H1 (cell line): ENCODE measurements around the gene GSDME.

ENCODE experiments used
- ATF2 ChIP-seq: IDR thresholded peaks from 2 replicates; pipeline ENCODE4 v1.6.1; 2012; ENCODE audit warnings: low read length, inconsistent platforms
- ATF3 ChIP-seq: IDR thresholded peaks from 2 replicates; pipeline ENCODE4 v1.6.1; 2011; ENCODE audit warnings: low read depth, mild to moderate bottlenecking, low read length; ENCODE audit not compliant: insufficient read depth
- BRCA1 ChIP-seq: IDR thresholded peaks from 2 replicates; pipeline ENCODE4 v1.6.1; 2012; ENCODE audit warnings: low read depth, low read length, improper control_type of control experiment
- CHD2 ChIP-seq: IDR thresholded peaks from 2 replicates; pipeline ENCODE4 v1.6.1; 2012; ENCODE audit warnings: low read length, improper control_type of control experiment
- CREB1 ChIP-seq: IDR thresholded peaks from 2 replicates; pipeline ENCODE4 v1.6.1; 2012; ENCODE audit warnings: inconsistent platforms
- CTCF ChIP-seq, 3 experiments: IDR thresholded peaks; 1 replicate in 2 of 3; 2 replicates in 1 of 3; pipeline versions ENCODE4 v1.5.1 to v1.6.1; 2011; ENCODE audit warnings: low read length in 3 of 3, mild to moderate bottlenecking in 3 of 3, inconsistent platforms in 2 of 3, low read depth in 1 of 3, moderate library complexity in 1 of 3; ENCODE audit not compliant: insufficient read depth in 1 of 3; ENCODE audit errors: control extremely low read depth in 1 of 3
- MAFK ChIP-seq: IDR thresholded peaks from 2 replicates; pipeline ENCODE4 v1.6.1; 2012; ENCODE audit warnings: low read depth, mild to moderate bottlenecking, improper control_type of control experiment, low read length
- POLR2AphosphoS5 ChIP-seq: IDR thresholded peaks from 2 replicates; pipeline ENCODE4 v1.6.1; 2011; ENCODE audit warnings: low read depth, low read length
- SP2 ChIP-seq: IDR thresholded peaks from 2 replicates; pipeline ENCODE4 v1.6.1; 2012; ENCODE audit warnings: mild to moderate bottlenecking, low read length, inconsistent platforms
- SUZ12 ChIP-seq: fragments of 200-600 bp; sonication (generic); IDR thresholded peaks from 2 replicates; pipeline ENCODE4 v1.6.1; 2012; ENCODE audit warnings: mild to moderate bottlenecking, inconsistent platforms, low read length, moderate library complexity, mixed read lengths
- TAF1 ChIP-seq: IDR thresholded peaks from 2 replicates; pipeline ENCODE4 v1.6.1; 2011; ENCODE audit warnings: mild to moderate bottlenecking, low read depth, low read length
- ZNF274 ChIP-seq: IDR thresholded peaks from 2 replicates; pipeline ENCODE4 v1.7.0; 2012; ENCODE audit warnings: low read length, borderline replicate concordance; ENCODE audit errors: extremely low read depth

GRCh38 chr7:24668927-24669635, 88.2 kb downstream of the GSDME start:
- TF ChIP-seq ATF3 (no peak), BRCA1 (no peak), CREB1 (no peak), TAF1 (no peak), ZNF274 (no peak), CTCF (IDR thresholded peaks at IDR 0.05; ENCODE audit: control extremely low read depth in 1 of 3, insufficient read depth in 1 of 3, low read depth in 1 of 3, low read length in 3 of 3) (no peak), MAFK (no peak), POLR2AphosphoS5 (no peak), SUZ12 (no peak), ATF2 (no peak), CHD2 (no peak), SP2 (no peak)
